HG02870 (cell line): Measurements from ENCODE around the gene FRMD1.

Source experiments
- ATAC-seq: cut with Tn5 transposase; IDR thresholded peaks from one replicate; pipeline ENCODE4 v1.9.1; 2021; ENCODE audit warnings: mild to moderate bottlenecking, moderate library complexity; ENCODE audit not compliant: unreplicated experiment

FRMD1 gene

DNA sequence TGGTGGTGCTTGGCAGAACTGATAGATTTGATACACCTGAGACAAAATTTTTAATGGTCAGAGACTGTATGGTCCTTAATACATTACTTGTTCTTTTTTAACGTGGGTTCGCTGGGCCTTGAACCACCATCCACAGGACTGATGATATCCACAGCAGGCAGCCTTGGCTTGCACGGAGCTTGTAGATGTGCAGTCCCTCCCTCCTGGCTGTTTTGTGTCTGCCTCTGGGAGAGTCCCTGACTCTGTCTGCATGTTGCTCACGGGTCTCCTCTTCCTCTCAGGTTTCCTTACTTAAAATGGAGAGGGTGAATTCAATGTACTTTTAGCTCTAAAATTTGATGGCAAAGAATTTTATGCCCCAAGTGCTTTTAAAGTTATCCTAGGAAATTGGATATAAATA is 64.0 kb downstream of the FRMD1 start:
- no peak for ATAC-seq

DNA sequence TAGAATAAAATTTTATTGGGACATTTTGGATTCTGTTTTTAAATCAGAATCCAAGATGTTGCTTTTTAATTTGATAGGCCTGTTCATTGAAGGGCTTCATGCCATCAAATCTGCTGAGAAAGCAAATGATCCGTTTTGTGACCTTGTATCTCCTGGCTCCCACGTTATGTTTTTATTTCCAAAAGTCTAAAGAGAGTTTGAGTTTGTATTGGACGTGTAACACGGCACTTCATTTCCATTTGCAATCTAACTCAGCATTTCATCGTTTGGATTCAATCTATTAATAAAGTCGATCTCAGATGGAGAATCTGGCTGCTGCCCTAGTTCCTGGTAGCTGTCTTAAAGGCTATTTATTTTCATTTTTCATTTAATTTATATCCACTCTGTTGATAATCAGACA is 64.6 kb downstream of the FRMD1 start:
- no peak for ATAC-seq

DNA sequence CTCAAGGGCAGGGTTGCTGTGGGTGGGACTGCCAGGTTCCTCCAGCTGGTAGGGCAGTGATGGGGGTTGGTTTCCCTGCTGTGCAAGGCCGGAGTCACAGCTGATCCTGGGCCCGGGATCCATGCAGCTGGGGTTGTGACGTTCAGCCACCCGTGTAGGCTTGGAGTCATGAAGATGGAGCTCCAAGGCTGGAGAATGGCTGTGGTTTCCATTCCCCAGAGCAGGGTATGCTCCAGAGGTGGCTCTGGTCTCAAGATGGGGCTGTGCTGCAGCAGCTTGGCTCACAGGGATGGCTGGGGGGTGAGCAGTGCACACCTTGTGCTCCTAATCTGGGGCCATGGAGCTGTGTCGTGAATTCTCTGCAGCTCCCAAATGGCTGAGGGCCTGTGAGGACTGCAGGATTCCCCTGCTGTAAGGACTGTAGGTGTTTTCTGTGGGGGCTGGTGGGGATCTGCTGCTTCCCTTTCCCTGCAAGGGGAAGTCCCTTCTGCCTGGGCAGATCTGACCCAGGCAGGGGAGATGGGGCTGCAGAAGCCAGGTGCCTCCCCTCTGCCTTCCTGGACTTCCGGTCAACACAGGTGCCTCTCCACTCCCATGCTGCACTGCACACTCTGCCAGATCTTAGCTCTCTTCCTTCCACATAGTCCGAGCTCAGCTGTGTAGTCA is 65.6 kb downstream of the FRMD1 start:
- no peak for ATAC-seq

DNA sequence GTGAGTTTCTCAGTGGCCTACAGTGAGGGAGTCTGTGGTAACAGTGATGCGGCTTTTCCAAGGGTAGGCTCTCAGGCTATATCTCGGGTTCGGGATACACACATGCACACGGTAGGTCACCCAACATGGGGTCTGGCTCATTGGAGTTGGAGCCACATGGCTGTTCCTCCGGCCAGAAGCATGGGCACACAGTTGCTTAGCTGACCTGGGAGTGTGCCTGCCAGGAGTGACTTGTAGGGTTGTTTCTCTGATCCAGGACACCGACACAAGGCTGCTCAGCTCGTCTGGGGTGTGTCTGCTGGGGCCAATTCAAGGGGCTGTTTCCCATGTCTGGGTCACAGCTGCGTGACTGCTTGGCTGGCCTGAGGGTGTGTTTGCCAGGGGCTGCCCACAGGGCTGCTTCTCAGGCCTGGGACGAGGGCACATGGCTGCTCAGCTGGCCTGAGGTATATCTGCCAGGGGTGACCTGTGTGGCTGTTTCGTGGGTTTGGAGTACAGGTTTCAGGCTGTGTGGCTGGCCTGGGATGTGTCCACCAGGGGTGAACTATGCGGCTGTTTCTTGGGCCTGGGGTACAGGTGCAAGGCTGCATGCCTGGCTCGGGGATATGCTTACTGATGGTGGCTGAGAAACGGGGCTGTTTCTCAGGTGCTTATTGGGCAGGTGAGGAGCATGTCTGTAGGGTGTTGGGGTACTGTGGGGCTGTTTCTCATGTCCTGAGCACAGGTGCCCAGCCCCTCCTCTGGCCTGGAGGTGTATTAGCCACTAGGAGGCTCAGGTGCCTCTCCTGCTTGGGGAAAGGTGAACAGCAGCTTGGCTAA is 66.4 kb downstream of the FRMD1 start:
- no peak for ATAC-seq

DNA sequence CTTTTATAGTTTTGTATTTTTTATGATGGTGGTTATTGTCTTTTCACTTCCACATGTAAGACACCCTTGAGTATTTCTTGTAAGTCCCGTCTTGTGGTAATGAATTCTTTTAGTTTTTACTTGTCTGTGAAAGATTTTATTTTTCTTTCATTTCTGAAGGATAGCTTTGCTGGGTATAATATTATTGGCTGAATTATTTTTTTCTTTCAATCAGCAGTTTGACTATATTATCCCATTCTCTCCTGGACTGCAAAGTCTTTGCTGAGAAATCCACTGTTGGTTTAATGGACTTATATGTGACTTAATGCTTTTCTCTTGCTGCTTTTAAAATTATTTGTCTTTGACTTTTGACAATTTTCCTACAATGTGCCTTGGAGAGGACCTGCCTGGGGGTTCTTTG is 67.7 kb downstream of the FRMD1 start:
- ATAC-seq, result no peak

DNA sequence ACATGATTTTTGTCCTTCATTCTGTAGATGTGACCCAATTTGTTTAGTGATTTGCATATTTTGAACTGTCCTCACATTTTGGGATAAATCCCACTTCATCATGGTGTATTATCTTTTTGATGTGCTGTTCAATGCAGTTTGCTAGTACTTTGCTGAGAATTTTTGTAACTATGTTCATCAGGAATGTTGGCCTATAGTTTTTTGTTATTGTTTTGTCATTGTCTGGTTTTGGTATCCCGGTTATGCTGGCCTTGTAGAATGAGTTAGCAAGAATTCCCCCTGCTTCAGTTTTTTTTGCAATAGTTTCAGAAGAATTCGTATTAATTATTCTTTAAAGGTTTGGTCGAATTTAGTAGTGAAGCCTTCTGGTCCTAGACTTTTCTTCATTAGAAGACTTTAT is 69.7 kb downstream of the FRMD1 start:
- ATAC-seq, result no peak

DNA sequence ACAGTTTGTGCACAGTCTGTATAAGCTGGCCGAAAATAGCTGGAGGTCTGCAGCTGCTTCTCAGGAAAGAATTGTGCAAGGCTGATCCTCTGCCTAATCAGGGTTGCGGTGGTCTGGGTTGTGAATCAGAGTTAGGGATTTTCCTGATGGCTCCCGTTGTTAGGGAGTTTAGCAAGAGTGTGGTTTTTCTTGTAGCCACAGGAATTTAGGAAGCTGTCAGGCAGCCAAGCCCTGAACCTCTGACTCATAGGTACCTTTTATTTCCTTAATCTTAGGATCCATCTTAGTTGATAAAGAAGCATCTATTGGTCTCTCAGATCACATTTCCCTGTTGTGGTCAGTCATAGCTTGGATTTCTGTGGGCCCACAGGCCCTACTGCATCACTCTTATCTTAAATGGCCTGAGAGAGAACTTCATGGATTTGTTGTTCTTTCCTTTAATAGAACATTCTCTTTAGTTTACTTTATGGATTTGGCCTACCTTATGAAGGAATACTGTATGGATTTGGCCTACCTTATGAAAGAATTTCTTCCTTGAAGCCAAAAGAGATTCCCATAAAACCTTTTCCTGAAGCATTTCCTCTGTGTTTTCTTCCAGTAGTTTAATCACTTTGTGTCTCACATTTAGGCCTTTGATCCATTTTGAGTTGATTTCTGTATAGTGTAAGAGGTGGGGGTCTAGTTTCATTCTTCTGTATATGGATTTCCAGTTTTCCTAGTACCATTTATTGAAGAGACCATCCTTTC is 71.2 kb downstream of the FRMD1 start:
- no peak for ATAC-seq

DNA sequence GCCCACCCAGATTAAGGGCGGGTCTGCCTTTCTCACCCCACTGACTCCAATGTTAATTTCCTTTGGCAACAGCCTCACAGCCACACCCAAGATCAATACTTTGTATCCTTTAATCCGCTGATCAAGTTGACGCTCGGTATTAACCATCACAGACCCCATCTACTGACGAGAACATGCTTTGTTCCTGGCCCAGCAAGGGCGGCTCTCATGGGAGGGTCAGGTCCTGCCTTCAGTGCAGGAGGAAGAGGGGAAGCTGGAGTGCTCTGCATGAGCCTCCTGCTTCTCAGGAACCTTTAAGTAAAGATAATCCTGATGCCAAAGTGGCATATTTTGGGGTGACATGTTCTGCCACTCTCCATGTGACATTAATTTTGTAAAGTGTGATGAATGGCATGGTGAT is 73.2 kb downstream of the FRMD1 start:
- no peak for ATAC-seq

DNA sequence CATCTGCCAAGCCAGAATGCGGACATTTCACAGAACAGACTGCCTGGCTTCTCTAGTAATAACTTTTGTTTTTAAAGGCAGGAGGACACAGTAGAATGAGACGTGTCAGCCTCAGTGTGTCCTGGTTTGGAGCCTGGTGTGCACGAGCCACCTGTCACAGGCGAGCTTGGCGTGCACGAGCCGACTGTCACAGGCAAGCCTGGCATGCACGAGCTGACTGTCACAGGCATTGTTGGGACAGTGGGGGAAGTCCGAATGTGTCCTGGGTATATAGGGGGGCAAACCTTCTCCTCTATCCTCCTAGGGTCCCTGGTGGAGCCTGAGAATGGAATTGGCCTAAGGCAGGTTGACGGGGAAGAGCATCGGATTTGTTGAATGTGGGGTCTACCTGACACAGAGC is 74.1 kb downstream of the FRMD1 start:
- ATAC-seq, result no peak

DNA sequence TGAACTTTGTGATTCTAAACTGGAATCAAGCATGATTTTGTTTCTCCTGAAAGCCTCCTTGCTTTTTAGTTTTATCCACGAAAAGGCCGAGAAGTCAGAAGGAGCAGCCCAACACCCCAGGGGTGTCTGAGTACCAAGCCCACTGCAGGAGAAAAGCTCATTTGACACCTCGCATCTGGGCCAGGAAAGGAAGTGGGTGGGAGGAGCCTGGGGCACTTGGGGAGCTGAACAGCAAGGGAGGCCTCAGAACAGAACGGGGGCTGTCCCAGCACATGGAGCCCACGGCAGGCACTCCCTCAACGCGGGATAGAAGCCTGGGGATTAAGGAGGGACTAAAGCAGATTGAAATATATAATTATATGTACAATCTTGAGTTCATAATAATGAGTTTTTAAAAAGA is 75.0 kb downstream of the FRMD1 start:
- no peak for ATAC-seq
